Measurements from ENCODE around the gene C16orf89.

- TF ChIP-seq, protein P1, sequence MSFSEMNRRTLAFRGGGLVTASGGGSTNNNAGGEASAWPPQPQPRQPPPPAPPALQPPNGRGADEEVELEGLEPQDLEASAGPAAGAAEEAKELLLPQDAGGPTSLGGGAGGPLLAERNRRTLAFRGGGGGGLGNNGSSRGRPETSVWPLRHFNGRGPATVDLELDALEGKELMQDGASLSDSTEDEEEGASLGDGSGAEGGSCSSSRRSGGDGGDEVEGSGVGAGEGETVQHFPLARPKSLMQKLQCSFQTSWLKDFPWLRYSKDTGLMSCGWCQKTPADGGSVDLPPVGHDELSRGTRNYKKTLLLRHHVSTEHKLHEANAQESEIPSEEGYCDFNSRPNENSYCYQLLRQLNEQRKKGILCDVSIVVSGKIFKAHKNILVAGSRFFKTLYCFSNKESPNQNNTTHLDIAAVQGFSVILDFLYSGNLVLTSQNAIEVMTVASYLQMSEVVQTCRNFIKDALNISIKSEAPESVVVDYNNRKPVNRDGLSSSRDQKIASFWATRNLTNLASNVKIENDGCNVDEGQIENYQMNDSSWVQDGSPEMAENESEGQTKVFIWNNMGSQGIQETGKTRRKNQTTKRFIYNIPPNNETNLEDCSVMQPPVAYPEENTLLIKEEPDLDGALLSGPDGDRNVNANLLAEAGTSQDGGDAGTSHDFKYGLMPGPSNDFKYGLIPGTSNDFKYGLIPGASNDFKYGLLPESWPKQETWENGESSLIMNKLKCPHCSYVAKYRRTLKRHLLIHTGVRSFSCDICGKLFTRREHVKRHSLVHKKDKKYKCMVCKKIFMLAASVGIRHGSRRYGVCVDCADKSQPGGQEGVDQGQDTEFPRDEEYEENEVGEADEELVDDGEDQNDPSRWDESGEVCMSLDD (tag by site-specific recombination; IDR thresholded peaks at IDR 0.05), result no peak
- TF ChIP-seq ZBTB49 (tag by site-specific recombination; IDR thresholded peaks at IDR 0.05; ENCODE audit: low read depth), result no peak
- no peak for TF ChIP-seq CTCF (tag by site-specific recombination; IDR thresholded peaks at IDR 0.05)
- TF ChIP-seq PATZ1 (tag by site-specific recombination; IDR thresholded peaks at IDR 0.05), result no peak
- no peak for TF ChIP-seq ZNF10 (tag by site-specific recombination; IDR thresholded peaks at IDR 0.05)
Measured at GRCh38 chr16:5065326-5065725, 430 bp downstream of the C16orf89 start.

Measured in HEK293 (cell line).